GM21576 (cell line): ENCODE measurements around the gene ACAD11.

ENCODE experiments used
- ATAC-seq: cut with Tn5 transposase; IDR thresholded peaks from one replicate; pipeline ENCODE4 v1.9.1; 2021; ENCODE audit warnings: mild to moderate bottlenecking, moderate library complexity; ENCODE audit not compliant: unreplicated experiment

ACAD11 gene

GRCh38 chr3:132659365-132660051 lies at the start of gene ACAD11:
Gene ACAD11 (minus strand): TSS chr3:132659809. CDS start chr3:132659751, 58 bp downstream.
- ATAC-seq: peak; percentile 53

- no peak for ATAC-seq
Observed at GRCh38 chr3:132703733-132704132, 44.1 kb upstream of the ACAD11 start.

- ATAC-seq: no peak
Observed at GRCh38 chr3:132695422-132695821, 35.8 kb upstream of the ACAD11 start.

- no peak for ATAC-seq
Observed at GRCh38 chr3:132694991-132695390, 35.4 kb upstream of the ACAD11 start.

- no peak for ATAC-seq
Observed at GRCh38 chr3:132690040-132690439, 30.4 kb upstream of the ACAD11 start.

- ATAC-seq: no peak
Observed at GRCh38 chr3:132682201-132682600, 22.6 kb upstream of the ACAD11 start.

- no peak for ATAC-seq
Observed at GRCh38 chr3:132681421-132681820, 21.8 kb upstream of the ACAD11 start.

GRCh38 chr3:132679911-132680310 lies 20.3 kb upstream of the ACAD11 start:
- no peak for ATAC-seq

GRCh38 chr3:132675408-132675807 lies 15.8 kb upstream of the ACAD11 start:
- no peak for ATAC-seq

GRCh38 chr3:132669256-132669777 lies 9.7 kb upstream of the ACAD11 start:
- no peak for ATAC-seq

- ATAC-seq: no peak
Observed at GRCh38 chr3:132665230-132665745, 5.7 kb upstream of the ACAD11 start.

- no peak for ATAC-seq
Observed at GRCh38 chr3:132662212-132662611, 2.6 kb upstream of the ACAD11 start.

GRCh38 chr3:132661101-132661500 lies 1.5 kb upstream of the ACAD11 start:
- ATAC-seq: no peak

GRCh38 chr3:132660811-132661070 lies 1.1 kb upstream of the ACAD11 start:
- peak; percentile 5 for ATAC-seq

GRCh38 chr3:132660052-132660810 lies 622 bp upstream of the ACAD11 start, which contains the start of gene UBA5:
Gene UBA5 (plus strand): TSS chr3:132660329. CDS start chr3:132660538, 209 bp downstream.
- ATAC-seq: peak; percentile 58

- no peak for ATAC-seq
Observed at GRCh38 chr3:132659000-132659364, 627 bp downstream of the ACAD11 start.

- ATAC-seq: no peak
Observed at GRCh38 chr3:132657869-132658747, 1.5 kb downstream of the ACAD11 start.

- no peak for ATAC-seq
Observed at GRCh38 chr3:132655471-132655870, 4.1 kb downstream of the ACAD11 start.

GRCh38 chr3:132654721-132655120 lies 4.9 kb downstream of the ACAD11 start:
- ATAC-seq: no peak

- ATAC-seq: no peak
Observed at GRCh38 chr3:132654190-132654589, 5.4 kb downstream of the ACAD11 start.

- ATAC-seq: no peak
Observed at GRCh38 chr3:132652640-132653270, 6.9 kb downstream of the ACAD11 start.
